Uterus (tissue), 2 donors: Measurements from ENCODE around the gene NKD2.

Experiments used
- POLR2A ChIP-seq, 2 donors: fragments of 450-650 bp; IDR thresholded peaks; one replicate each; pipeline ENCODE4 v1.6.1; 2016; ENCODE audit warnings: antibody characterized with exemption in 2 of 2, mild to moderate bottlenecking in 1 of 2, moderate library complexity in 1 of 2
- TF ChIP-seq, protein P1 (sequence below), 4 experiments: fragments of 200-600 bp in 2 of 4; fragments of 450-650 bp in 2 of 4; sonication (generic) in 2 of 4; IDR thresholded peaks; one replicate each; pipeline ENCODE4 v1.5.1; 2016 to 2019; ENCODE audit warnings: antibody characterized with exemption in 4 of 4, mild to moderate bottlenecking in 2 of 4, moderate library complexity in 1 of 4

DNA sequence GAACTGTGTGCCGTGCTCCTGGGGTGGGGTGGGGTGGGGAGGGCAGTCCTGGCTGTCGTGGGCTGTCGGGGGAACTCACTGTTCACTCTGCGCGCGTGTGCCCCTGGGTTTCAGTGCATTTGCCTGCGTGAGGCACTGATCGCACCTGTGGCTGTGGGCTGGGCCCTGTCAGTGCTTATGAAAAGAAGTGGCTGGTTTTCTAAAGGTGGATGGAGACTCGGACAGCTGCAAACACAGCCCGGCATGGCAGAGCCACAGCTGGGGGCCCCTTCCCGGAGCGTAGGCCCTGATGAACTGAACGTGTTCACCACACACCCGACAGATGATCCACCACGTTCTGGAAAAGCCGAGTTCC is 42.7 kb downstream of the NKD2 start:
- TF ChIP-seq, protein P1, sequence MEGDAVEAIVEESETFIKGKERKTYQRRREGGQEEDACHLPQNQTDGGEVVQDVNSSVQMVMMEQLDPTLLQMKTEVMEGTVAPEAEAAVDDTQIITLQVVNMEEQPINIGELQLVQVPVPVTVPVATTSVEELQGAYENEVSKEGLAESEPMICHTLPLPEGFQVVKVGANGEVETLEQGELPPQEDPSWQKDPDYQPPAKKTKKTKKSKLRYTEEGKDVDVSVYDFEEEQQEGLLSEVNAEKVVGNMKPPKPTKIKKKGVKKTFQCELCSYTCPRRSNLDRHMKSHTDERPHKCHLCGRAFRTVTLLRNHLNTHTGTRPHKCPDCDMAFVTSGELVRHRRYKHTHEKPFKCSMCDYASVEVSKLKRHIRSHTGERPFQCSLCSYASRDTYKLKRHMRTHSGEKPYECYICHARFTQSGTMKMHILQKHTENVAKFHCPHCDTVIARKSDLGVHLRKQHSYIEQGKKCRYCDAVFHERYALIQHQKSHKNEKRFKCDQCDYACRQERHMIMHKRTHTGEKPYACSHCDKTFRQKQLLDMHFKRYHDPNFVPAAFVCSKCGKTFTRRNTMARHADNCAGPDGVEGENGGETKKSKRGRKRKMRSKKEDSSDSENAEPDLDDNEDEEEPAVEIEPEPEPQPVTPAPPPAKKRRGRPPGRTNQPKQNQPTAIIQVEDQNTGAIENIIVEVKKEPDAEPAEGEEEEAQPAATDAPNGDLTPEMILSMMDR (IDR thresholded peaks at IDR 0.05): no peak
- TF ChIP-seq POLR2A (IDR thresholded peaks at IDR 0.05): no peak
